ENCODE measurements around the gene ARGFX.

- TF ChIP-seq CTCF (IDR thresholded peaks at IDR 0.05) (no peak), MAX (IDR thresholded peaks at IDR 0.05; ENCODE audit: low read depth) (no peak), TAF1 (IDR thresholded peaks at IDR 0.05; ENCODE audit: borderline replicate concordance, low read depth, low read length) (no peak), RCOR1 (IDR thresholded peaks at IDR 0.05; ENCODE audit: low read length) (no peak), RAD21 (IDR thresholded peaks at IDR 0.05; ENCODE audit: low read length) (no peak), EZH2phosphoT487 (IDR thresholded peaks at IDR 0.05; ENCODE audit: borderline replicate concordance, low read depth) (no peak), ELF1 (IDR thresholded peaks at IDR 0.05) (no peak), NFIC (IDR thresholded peaks at IDR 0.05; ENCODE audit: borderline replicate concordance) (no peak), POLR2AphosphoS5 (IDR thresholded peaks at IDR 0.05; ENCODE audit: low read depth, low read length) (no peak), GATA2 (CRISPR knock-in tag; IDR thresholded peaks at IDR 0.05) (no peak), MXI1 (IDR thresholded peaks at IDR 0.05; ENCODE audit: low read depth, low read length) (no peak), SMC3 (IDR thresholded peaks at IDR 0.05; ENCODE audit: low read depth, low read length) (no peak), TEAD4 (IDR thresholded peaks at IDR 0.05; ENCODE audit: borderline replicate concordance, insufficient read depth) (no peak)
Observed at GRCh38 chr3:121520510-121520909, 47.2 kb upstream of the ARGFX start.

Data from SK-N-SH (cell line).